ENCODE data around the gene ATMIN. TPM values are rescaled to one million over a fixed set of nuclear protein-coding genes. Genes with fewer than 3 reads are reported as not detected.

ATMIN gene
- total RNA-seq, 1 donor from 2014 or later = 51.4 TPM

DNA sequence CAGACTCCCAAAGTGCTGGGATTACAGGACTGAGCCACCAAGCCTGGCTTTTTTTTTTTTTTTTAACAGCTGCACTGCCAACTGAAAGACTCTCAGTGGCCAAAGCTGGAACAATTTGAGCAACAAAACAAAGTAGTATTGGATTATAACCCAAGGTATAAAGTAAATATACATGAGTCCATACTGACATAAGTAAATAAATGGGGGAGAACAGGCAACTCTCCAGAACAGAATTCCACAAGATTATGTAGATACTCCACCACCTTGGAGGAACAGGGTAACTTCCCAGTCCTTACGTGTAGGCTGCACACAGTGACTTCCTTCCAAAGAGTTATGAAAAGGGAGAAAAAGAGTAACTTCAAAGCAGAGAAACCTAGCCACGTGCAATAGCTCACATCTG lies 44.7 kb upstream of the ATMIN start:
- DNase-seq (ENCODE audit: low read depth, low spot score) = no peak
- Mint-ChIP-seq H3K4me3 (no peak overlapping the region), H3K4me1 (peaks cover 13% of the 10 kb centered on the region), H3K36me3 (ENCODE audit: low read depth) (peaks cover 2% of the 10 kb centered on the region), H3K9me3 (no peaks in the 10 kb centered on the region), H3K27me3 (ENCODE audit: low read depth) (no peaks in the 10 kb centered on the region), H3K27ac (ENCODE audit: unreplicated experiment) (no peak overlapping the region)
- TF ChIP-seq, protein P1, sequence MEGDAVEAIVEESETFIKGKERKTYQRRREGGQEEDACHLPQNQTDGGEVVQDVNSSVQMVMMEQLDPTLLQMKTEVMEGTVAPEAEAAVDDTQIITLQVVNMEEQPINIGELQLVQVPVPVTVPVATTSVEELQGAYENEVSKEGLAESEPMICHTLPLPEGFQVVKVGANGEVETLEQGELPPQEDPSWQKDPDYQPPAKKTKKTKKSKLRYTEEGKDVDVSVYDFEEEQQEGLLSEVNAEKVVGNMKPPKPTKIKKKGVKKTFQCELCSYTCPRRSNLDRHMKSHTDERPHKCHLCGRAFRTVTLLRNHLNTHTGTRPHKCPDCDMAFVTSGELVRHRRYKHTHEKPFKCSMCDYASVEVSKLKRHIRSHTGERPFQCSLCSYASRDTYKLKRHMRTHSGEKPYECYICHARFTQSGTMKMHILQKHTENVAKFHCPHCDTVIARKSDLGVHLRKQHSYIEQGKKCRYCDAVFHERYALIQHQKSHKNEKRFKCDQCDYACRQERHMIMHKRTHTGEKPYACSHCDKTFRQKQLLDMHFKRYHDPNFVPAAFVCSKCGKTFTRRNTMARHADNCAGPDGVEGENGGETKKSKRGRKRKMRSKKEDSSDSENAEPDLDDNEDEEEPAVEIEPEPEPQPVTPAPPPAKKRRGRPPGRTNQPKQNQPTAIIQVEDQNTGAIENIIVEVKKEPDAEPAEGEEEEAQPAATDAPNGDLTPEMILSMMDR (conservative IDR thresholded peaks at IDR 0.05) = no peak

DNA sequence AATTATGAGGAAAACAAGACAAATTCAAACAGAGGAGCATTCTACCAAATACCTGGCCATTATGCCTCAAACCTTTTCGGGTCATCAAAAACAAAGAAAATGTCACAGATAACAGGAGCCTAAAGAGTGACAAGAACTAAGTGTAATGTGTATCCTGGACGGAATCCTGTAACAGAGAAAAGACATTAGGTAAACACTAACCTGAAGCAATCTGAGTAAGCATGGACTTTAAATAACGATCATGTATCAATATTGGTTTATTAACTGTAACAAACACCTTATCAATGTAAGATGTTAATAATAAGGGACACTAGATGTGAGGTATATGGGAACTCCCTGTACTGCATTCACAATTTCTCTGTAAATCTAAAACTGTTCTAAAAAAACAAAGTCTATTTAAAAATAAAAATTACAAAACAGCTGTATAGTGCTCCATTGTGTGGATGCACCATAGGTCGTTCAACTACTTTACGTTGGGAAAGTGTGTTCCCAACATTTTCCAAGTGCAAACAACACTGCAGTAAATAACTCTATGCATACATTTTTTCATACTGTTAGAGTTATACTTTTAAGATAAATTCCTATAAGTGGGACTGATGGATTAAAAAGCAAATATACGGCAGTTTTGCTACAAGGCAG lies 43.7 kb upstream of the ATMIN start:
- Mint-ChIP-seq H3K36me3 (ENCODE audit: low read depth) (peaks cover 2% of the 10 kb centered on the region), H3K27ac (ENCODE audit: unreplicated experiment) (no peak overlapping the region), H3K27me3 (ENCODE audit: low read depth) (no peaks in the 10 kb centered on the region), H3K4me1 (peaks cover 13% of the 10 kb centered on the region), H3K4me3 (no peak overlapping the region), H3K9me3 (no peaks in the 10 kb centered on the region)
- no peak for DNase-seq (ENCODE audit: low read depth, low spot score)
- TF ChIP-seq, protein P1 (conservative IDR thresholded peaks at IDR 0.05) = no peak

DNA sequence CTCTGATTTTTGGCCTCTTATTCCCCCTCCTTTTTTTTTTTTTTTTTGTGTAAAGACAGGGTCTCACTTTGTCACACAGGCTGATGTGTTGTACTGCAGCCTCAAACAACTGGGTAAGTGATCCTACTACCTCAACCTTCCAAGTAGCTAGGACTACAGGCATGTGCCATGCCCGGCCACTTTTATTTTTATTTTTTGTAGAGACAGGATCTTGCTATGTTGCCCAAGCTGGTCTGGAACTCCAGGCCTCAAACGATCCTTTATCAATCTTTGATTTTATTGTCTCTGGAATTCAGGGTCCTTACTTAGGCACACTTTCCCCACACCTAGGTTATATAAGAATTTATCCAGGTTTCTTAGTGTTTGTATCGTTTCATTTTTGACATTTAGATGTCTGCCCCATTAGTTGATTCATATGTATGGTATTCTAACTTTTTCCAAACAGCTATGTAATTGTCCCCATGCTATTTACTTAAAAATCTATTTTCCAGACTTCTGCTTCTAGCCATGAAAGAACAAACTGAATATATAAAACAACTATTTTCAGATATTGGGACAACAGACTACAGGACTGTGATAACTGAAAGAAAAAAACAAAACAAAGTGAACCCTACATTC lies 42.9 kb upstream of the ATMIN start:
- H3K4me3 Mint-ChIP-seq = no peak overlapping the region
- DNase-seq (ENCODE audit: low read depth, low spot score) = no peak
- H3K9me3 Mint-ChIP-seq = no peaks in the 10 kb centered on the region
- H3K36me3 Mint-ChIP-seq (ENCODE audit: low read depth) = peaks cover 2% of the 10 kb centered on the region
- H3K27me3 Mint-ChIP-seq (ENCODE audit: low read depth) = no peaks in the 10 kb centered on the region
- TF ChIP-seq, protein P1 (conservative IDR thresholded peaks at IDR 0.05) = no peak
- no peak overlapping the region for H3K27ac Mint-ChIP-seq (ENCODE audit: unreplicated experiment)
- peaks cover 13% of the 10 kb centered on the region for H3K4me1 Mint-ChIP-seq

DNA sequence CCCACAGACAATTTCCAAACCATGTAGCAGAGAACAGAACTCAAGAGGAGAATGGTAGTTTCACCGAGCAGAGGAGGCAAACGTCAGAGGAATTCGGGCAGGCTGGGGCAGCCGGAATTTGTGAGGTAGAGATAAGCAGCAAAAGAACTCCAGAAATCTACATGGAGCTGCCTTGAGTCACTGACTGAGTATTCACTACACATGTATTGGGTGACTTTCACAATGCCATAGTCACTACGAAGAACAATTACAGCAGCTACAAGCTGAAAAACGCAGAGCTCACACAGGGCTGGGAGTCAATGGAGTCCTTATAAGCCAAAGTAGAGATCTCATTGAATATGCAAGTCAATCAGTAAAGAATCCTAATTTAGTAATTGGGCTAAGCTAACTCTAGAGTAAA lies 42.3 kb upstream of the ATMIN start:
- Mint-ChIP-seq H3K27me3 (ENCODE audit: low read depth) (no peaks in the 10 kb centered on the region), H3K4me1 (peaks cover 13% of the 10 kb centered on the region), H3K36me3 (ENCODE audit: low read depth) (peaks cover 2% of the 10 kb centered on the region), H3K4me3 (no peak overlapping the region), H3K9me3 (peaks cover 1% of the 10 kb centered on the region), H3K27ac (ENCODE audit: unreplicated experiment) (no peak overlapping the region)
- no peak for DNase-seq (ENCODE audit: low read depth, low spot score)
- TF ChIP-seq, protein P1 (conservative IDR thresholded peaks at IDR 0.05) = no peak

DNA sequence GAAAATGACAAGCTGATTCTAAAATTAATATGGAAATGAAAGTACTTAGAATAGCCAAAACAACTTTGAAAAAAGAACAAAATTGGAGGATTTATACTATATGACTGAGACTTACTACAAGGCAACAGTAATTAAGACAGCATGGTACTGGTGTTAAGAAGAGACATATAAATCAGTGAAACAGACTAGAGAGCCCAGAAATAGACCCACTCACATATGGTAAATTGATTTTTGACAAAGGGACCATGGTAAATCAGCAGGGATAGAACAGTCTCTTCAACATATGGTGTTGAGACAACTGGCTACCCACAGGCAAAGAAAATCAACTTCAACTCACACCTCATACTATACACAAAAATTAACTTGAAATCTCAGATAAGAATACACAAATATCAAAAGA lies 41.8 kb upstream of the ATMIN start:
- Mint-ChIP-seq H3K27me3 (ENCODE audit: low read depth) (no peaks in the 10 kb centered on the region), H3K36me3 (ENCODE audit: low read depth) (peaks cover 4% of the 10 kb centered on the region), H3K4me3 (no peak overlapping the region), H3K4me1 (peaks cover 13% of the 10 kb centered on the region), H3K9me3 (peaks cover 7% of the 10 kb centered on the region), H3K27ac (ENCODE audit: unreplicated experiment) (no peak overlapping the region)
- no peak for DNase-seq (ENCODE audit: low read depth, low spot score)
- TF ChIP-seq, protein P1 (conservative IDR thresholded peaks at IDR 0.05) = no peak

Data from neural crest cell (in vitro differentiated cells).